K562 (cell line): ENCODE data around the gene CENPU. TPM values are rescaled to one million over a fixed set of nuclear protein-coding genes. Genes with fewer than 3 reads are reported as not detected.

Experiments
- ATAC-seq: fragments of 200-7000 bp; cut with Tn5 transposase; 3 replicates; pipeline ENCODE4 v1.9.1; 2020; ENCODE audit warnings: moderate library complexity
- BruUV-seq: library from RNA; stranded (reverse); fragments of 400-500 nt; replicated peaks from 2 replicates; lab custom pipeline; 2021; lab: Mats Ljungman, UMichigan
- CTCF ChIA-PET: fragments of 300-600 bp; formaldehyde crosslinking; extraction: SDS; loops from one replicate; lab custom pipeline; 2021; ENCODE audit warnings: low intra/inter-chr PET ratio; lab: Yijun Ruan, JAX
- POLR2A ChIA-PET: fragments of 300-600, 350-650 bp; sonication (Branson Sonifier 250); formaldehyde crosslinking; extraction: SDS; loops from one replicate; lab custom pipeline; 2021; ENCODE audit warnings: antibody characterized with exemption, inconsistent platforms; lab: Yijun Ruan, JAX
- DNase-seq, 4 experiments: peaks; one replicate each; pipeline versions ENCODE4 v3.0.0 to v3.0.0-alpha.2; 2011 to 2018; ENCODE audit warnings: low spot score in 3 of 4, mixed read lengths in 3 of 4; ENCODE audit errors: extremely low read depth in 1 of 4
- FAIRE-seq: peaks from 2 replicates; lab custom pipeline; 2011; peaks lifted over from hg19 to GRCh38; lab: Jason Lieb, UNC
- H2AFZ ChIP-seq: 2 replicates; pipeline ENCODE4 v1.6.0; 2011; ENCODE audit warnings: low read depth, low read length, control low read depth, inconsistent platforms
- H3K27ac ChIP-seq: fragments of 200-600 bp; 3 replicates; pipeline ENCODE4 v1.8.0; 2011; ENCODE audit warnings: low read depth, mild to moderate bottlenecking, control low read depth, inconsistent platforms, low read length, moderate library complexity, mixed read lengths; ENCODE audit errors: extremely low read depth
- H3K27me3 ChIP-seq, 2 experiments: fragments of 300-600 bp in 1 of 2; 2 replicates in 1 of 2; 3 replicates in 1 of 2; pipeline versions ENCODE4 v1.6.0 to v1.8.0; 2011; ENCODE audit warnings: inconsistent platforms in 2 of 2, low read length in 2 of 2, mild to moderate bottlenecking in 1 of 2, mixed read lengths in 1 of 2, moderate library complexity in 1 of 2; ENCODE audit not compliant: control insufficient read depth in 2 of 2, insufficient read depth in 2 of 2
- H3K36me3 ChIP-seq: fragments of 300-600 bp; 3 replicates; pipeline ENCODE4 v1.8.0; 2011; ENCODE audit warnings: mild to moderate bottlenecking, low read length, inconsistent platforms; ENCODE audit not compliant: control insufficient read depth, insufficient read depth
- H3K4me1 ChIP-seq, 2 experiments: fragments of 200-600 bp in 1 of 2; replicated peaks in 1 of 2; 2 replicates in 1 of 2; 3 replicates in 1 of 2; pipeline versions ENCODE4 v1.5.1 to v1.8.0; 2011; ENCODE audit warnings: inconsistent platforms in 2 of 2, low read length in 2 of 2, mild to moderate bottlenecking in 1 of 2, mixed read lengths in 1 of 2, moderate library complexity in 1 of 2; ENCODE audit not compliant: control insufficient read depth in 2 of 2, insufficient read depth in 2 of 2
- H3K4me2 ChIP-seq: 2 replicates; pipeline ENCODE4 v1.6.1; 2011; ENCODE audit warnings: low read length, control low read depth, inconsistent platforms, mixed read lengths; ENCODE audit not compliant: insufficient read depth
- H3K4me3 ChIP-seq: fragments of 200-600 bp; sonication (generic), shearing (Covaris generic); 2 replicates; pipeline ENCODE4 v1.5.1; 2016; ENCODE audit warnings: control low read depth, inconsistent platforms
- H3K79me2 ChIP-seq: fragments of 200-600 bp; 3 replicates; pipeline ENCODE4 v1.8.0; 2011; ENCODE audit warnings: low read length, inconsistent platforms; ENCODE audit not compliant: control insufficient read depth, insufficient read depth
- H3K9ac ChIP-seq, 2 experiments: 2 replicates each; pipeline versions ENCODE4 v1.6.0 to v1.6.1; 2011; ENCODE audit warnings: low read depth in 2 of 2, low read length in 2 of 2, control low read depth in 1 of 2, inconsistent platforms in 1 of 2, mild to moderate bottlenecking in 1 of 2, mixed read lengths in 1 of 2; ENCODE audit not compliant: insufficient read depth in 1 of 2
- H3K9me1 ChIP-seq: one replicate; pipeline ENCODE4 v1.6.0; 2011; ENCODE audit warnings: inconsistent platforms, mild to moderate bottlenecking, low read length, moderate library complexity; ENCODE audit not compliant: control insufficient read depth, insufficient read depth
- H3K9me3 ChIP-seq: replicated peaks from 2 replicates; pipeline ENCODE4 v1.5.1; 2011; ENCODE audit warnings: low read depth, low read length, inconsistent platforms; ENCODE audit not compliant: control insufficient read depth, insufficient read depth
- H4K20me1 ChIP-seq: replicated peaks from 2 replicates; pipeline ENCODE4 v1.6.1; 2011; ENCODE audit warnings: low read length, inconsistent platforms, mixed read lengths; ENCODE audit not compliant: control insufficient read depth, insufficient read depth
- CHCHD3 ChIP-seq: fragments of 250-450 bp; sonication (Bioruptor Pico); IDR thresholded peaks from 2 replicates; pipeline ENCODE4 v2.1.2; 2022; ENCODE audit warnings: mild to moderate bottlenecking
- DNMT1 ChIP-seq: fragments of 450-650 bp; IDR thresholded peaks from 2 replicates; pipeline ENCODE4 v1.6.1; 2016; ENCODE audit warnings: antibody characterized with exemption, mild to moderate bottlenecking
- HNRNPK ChIP-seq: fragments of 200-400 bp; formaldehyde crosslinking; IDR thresholded peaks from one replicate; pipeline ENCODE4 v1.6.1; 2018; ENCODE audit warnings: mild to moderate bottlenecking, low read depth, low read length; ENCODE audit not compliant: poor library complexity, severe bottlenecking
- NR2C2 ChIP-seq, 2 experiments: fragments of 200-800 bp in 1 of 2; sonication (Bioruptor generic) in 1 of 2; sonication (generic) in 1 of 2; formaldehyde crosslinking in 1 of 2; IDR thresholded peaks; 2 replicates each; pipeline versions ENCODE4 v1.6.1 to v1.8.0; 2016 to 2022; ENCODE audit warnings: mild to moderate bottlenecking in 1 of 2, missing compliant biosample characterization in 1 of 2, missing genetic modification characterization in 1 of 2, missing genetic modification reagents in 1 of 2
- ZBTB7A ChIP-seq: IDR thresholded peaks from 2 replicates; pipeline ENCODE4 v1.6.1; 2011; ENCODE audit warnings: low read depth, mild to moderate bottlenecking, low read length, moderate library complexity, borderline replicate concordance; ENCODE audit not compliant: control insufficient read depth
- ZKSCAN1 ChIP-seq: fragments of 150-350 bp; IDR thresholded peaks from 2 replicates; pipeline ENCODE4 v1.6.1; 2016; ENCODE audit warnings: low read depth, low read length
- ZNF146 ChIP-seq: IDR thresholded peaks from one replicate; pipeline ENCODE4 v1.6.1; 2018; ENCODE audit warnings: missing compliant biosample characterization; ENCODE audit not compliant: unreplicated experiment
- ZNF561 ChIP-seq: fragments of 450-650 bp; formaldehyde crosslinking; conservative IDR thresholded peaks from 2 replicates; pipeline ENCODE4 v1.4.0; 2020; ENCODE audit warnings: mild to moderate bottlenecking, moderate library complexity
- ZNF644 ChIP-seq: fragments of 200-800 bp; sonication (Bioruptor generic); IDR thresholded peaks from 2 replicates; pipeline ENCODE4 v1.6.1; 2016; ENCODE audit warnings: low read depth, missing genetic modification characterization, missing compliant biosample characterization
- ZSCAN32 ChIP-seq: fragments of 450-650 bp; formaldehyde crosslinking; IDR thresholded peaks from 2 replicates; pipeline ENCODE4 v1.4.0; 2020; ENCODE audit warnings: mild to moderate bottlenecking, moderate library complexity
- ZZZ3 ChIP-seq: fragments of 450-650 bp; IDR thresholded peaks from 2 replicates; pipeline ENCODE4 v1.6.1; 2016; ENCODE audit warnings: antibody characterized with exemption, mild to moderate bottlenecking, moderate library complexity
- WGBS: fragments of 100-300 bp; shearing (Covaris generic); methylation state at CpG from one replicate; pipeline ENCODE4 v1.1.6; 2016; ENCODE audit warnings: low coverage, mixed read lengths; ENCODE audit not compliant: insufficient coverage; ENCODE audit errors: missing lambda C conversion rate; 5-methylcytosine and 5-hydroxymethylcytosine counted together
- in situ Hi-C: fragments of 300-500 bp; cut with MboI; formaldehyde crosslinking; loops from 4 replicates; pipeline ENCODE4 v1.15.0; 2018; ENCODE audit warnings: inconsistent platforms, mixed read lengths
- intact Hi-C: fragments of 100-400 bp; cut with micrococcal nuclease; formaldehyde crosslinking; loops from 2 replicates; pipeline ENCODE4 v1.14.2; 2022
- polyA plus RNA-seq, 8 experiments: library from polyadenylated mRNA; depleted of rRNA in 4 of 8; stranded (reverse) in 5 of 8; unstranded in 3 of 8; fragments of >200 nt; fragmentation: Nextera tagmentation in 2 of 8; fragmentation: Illumina TruSeq in 1 of 8; extraction: Ambion mirVana in 2 of 8; extraction: Trizol in 1 of 8; gene quantifications; 2 replicates each; pipeline versions ENCODE4 v1.2.1 to v1.2.3, GENCODE V29; 2011 to 2014; ENCODE audit warnings: inconsistent platforms in 1 of 8, missing spikeins in 1 of 8
- total RNA-seq, 7 experiments: library from RNA; depleted of rRNA in 6 of 7; stranded (reverse); fragments of >200 nt in 6 of 7; fragmentation: Illumina TruSeq in 2 of 7; extraction: Trizol in 2 of 7; gene quantifications; 2 replicates each; pipeline versions ENCODE4 v1.2.1 to v1.2.3, GENCODE V29; 2011 to 2021; ENCODE audit warnings: low replicate concordance in 1 of 7
- TF ChIP-seq, protein P1 (sequence below): fragments of 450-650 bp; IDR thresholded peaks from 2 replicates; pipeline ENCODE4 v1.6.1; 2018; ENCODE audit not compliant: partially characterized antibody
- TF ChIP-seq, protein P2 (sequence below): fragments of 450-650 bp; IDR thresholded peaks from 2 replicates; pipeline ENCODE4 v1.6.1; 2016; ENCODE audit warnings: antibody characterized with exemption

The CENPU gene
- total and polyA plus RNA-seq, 9 of the 15 experiments (the other 6 are each of a cell fraction or from before 2014, with no cell fraction given): 39.4 to 98.7 (median 84.3) TPM

DNA sequence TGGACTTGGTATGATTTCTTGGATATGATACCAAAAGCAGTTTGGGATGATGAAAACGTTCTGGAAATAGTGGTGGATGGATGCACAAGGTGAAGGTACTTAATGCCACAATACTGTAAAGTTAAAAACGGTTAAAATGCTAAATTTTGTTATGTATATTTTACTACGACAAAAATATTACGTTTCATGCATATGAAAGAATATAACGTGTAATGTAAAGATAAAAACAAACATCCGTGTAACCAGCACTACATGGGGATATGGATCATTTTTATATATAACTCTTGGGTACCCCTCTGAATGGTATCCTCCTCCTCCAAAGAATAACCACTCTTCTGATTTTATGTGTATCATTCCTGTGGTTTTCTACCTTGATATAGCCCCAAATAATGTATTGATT lies 862 bp upstream of the CENPU start (continued):
- TF ChIP-seq, protein P1, sequence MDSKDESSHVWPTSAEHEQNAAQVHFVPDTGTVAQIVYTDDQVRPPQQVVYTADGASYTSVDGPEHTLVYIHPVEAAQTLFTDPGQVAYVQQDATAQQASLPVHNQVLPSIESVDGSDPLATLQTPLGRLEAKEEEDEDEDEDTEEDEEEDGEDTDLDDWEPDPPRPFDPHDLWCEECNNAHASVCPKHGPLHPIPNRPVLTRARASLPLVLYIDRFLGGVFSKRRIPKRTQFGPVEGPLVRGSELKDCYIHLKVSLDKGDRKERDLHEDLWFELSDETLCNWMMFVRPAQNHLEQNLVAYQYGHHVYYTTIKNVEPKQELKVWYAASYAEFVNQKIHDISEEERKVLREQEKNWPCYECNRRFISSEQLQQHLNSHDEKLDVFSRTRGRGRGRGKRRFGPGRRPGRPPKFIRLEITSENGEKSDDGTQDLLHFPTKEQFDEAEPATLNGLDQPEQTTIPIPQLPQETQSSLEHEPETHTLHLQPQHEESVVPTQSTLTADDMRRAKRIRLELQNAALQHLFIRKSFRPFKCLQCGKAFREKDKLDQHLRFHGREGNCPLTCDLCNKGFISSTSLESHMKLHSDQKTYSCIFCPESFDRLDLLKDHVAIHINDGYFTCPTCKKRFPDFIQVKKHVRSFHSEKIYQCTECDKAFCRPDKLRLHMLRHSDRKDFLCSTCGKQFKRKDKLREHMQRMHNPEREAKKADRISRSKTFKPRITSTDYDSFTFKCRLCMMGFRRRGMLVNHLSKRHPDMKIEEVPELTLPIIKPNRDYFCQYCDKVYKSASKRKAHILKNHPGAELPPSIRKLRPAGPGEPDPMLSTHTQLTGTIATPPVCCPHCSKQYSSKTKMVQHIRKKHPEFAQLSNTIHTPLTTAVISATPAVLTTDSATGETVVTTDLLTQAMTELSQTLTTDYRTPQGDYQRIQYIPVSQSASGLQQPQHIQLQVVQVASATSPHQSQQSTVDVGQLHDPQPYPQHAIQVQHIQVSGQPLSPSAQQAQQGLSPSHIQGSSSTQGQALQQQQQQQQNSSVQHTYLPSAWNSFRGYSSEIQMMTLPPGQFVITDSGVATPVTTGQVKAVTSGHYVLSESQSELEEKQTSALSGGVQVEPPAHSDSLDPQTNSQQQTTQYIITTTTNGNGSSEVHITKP: peak; percentile 80
- TF ChIP-seq ZNF644 (tag) (0 out of 2 replicates have a peak, but pooled peaks have one; percentile 4), ZNF146 (no peak), CHCHD3 (CRISPR knock-in tag) (no peak)

DNA sequence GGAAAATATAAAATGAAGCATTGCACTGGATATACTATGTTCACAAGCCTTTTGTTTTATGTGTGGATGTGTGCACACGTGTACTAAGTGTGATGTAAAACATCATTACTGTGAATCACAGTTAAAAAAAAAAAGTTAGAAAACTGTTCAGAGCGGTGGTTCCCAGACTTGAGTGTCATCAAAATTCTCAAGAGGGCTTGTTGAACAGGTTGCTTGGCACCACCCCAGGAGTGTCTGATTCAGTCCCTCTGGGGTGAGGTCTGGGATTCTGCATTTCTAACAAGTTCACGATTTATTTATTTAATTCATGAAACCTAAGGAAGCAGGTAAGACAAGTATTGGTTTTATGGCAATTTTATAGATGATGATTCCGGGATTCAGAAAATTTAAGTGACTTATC lies 1.8 kb downstream of the CENPU start:
- Histone ChIP-seq H3K9ac (peak overlapping the region in 1 of 2 experiments; percentile 92; a peak in 2 of 4 replicates), H3K9me1 (no peaks in the 10 kb centered on the region), H3K9me3 (no peaks in the 10 kb centered on the region), H2AFZ (no peak overlapping the region), H3K4me2 (peak overlapping the region; percentile 94; the same call in 1 of the 2 replicates), H3K36me3 (peaks cover 50% of the 10 kb centered on the region), H3K79me2 (peaks cover 51% of the 10 kb centered on the region), H3K27me3 (no peaks in the 10 kb centered on the region), H3K27ac (no peak overlapping the region), H3K4me1 (peaks cover 0 to 8% of the 10 kb centered on the region in 2 experiments; a peak in 1 of 5 replicates), H3K4me3 (no peak overlapping the region; the same call in 1 of the 2 replicates), H4K20me1 (no peaks in the 10 kb centered on the region)
- CTCF ChIA-PET: interaction anchor here (0.6 kb wide), 1 partner anchor 168 kb away, joined by 3 read pairs; no protein-coding TSS in a partner anchor
- POLR2A ChIA-PET: interaction anchor here (0.7 to 2.4 kb wide), 3 partner anchors 7 to 16 kb away, joined by 3 to 15 read pairs (median 3); no protein-coding TSS in a partner anchor
- no peak for ATAC-seq
- TF ChIP-seq NR2C2 (CRISPR knock-in tag; IDR thresholded peaks at IDR 0.05): no peak
- TF ChIP-seq NR2C2 (tag; IDR thresholded peaks at IDR 0.05): no peak
- no peak for TF ChIP-seq ZNF561 (CRISPR knock-in tag)
- no peak for TF ChIP-seq HNRNPK
- TF ChIP-seq ZZZ3: no peak
- TF ChIP-seq DNMT1: no peak
- TF ChIP-seq ZKSCAN1: no peak
- no peak for TF ChIP-seq ZBTB7A
- TF ChIP-seq ZSCAN32: no peak
- TF ChIP-seq, protein P2, sequence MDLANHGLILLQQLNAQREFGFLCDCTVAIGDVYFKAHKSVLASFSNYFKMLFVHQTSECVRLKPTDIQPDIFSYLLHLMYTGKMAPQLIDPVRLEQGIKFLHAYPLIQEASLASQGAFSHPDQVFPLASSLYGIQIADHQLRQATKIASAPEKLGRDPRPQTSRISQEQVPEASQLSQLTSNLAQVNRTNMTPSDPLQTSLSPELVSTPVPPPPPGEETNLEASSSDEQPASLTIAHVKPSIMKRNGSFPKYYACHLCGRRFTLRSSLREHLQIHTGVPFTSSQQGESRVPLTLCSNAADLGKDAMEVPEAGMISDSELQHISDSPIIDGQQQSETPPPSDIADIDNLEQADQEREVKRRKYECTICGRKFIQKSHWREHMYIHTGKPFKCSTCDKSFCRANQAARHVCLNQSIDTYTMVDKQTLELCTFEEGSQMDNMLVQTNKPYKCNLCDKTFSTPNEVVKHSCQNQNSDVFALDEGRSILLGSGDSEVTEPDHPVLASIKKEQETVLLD: no peak
- intact Hi-C loops (loop anchor here (10.0 kb wide), 1 partner anchor 467 kb away; no protein-coding TSS in a partner anchor), in situ Hi-C loops (no loop called here)
- no TSS peak for BruUV-seq
- 28% methylated on average over 4 of the region's 4 CpGs for WGBS
- peak in 1 of 4 experiments; percentile 9 for DNase-seq
- peak; percentile 55 for FAIRE-seq
